Activated effector memory CD4-positive, alpha-beta T cell treated with anti-CD3 and anti-CD28 coated beads, Interleukin-2, amount 50 U/mL, for 16 hours (primary cell): Measurements from ENCODE around the gene MMEL1.
"Not testable (repeated sequence)": the region's sequence is repeated elsewhere in the genome, so short reads cannot be mapped to it uniquely, and the experiment has no call there.

Experiments used
- DNase-seq: peaks from one replicate; pipeline ENCODE4 v3.0.0-alpha.2; 2020

MMEL1 gene

GRCh38 chr1:2554621-2555387 lies 78.0 kb downstream of the MMEL1 start:
- DNase-seq = peak; percentile 76

- no peak for DNase-seq
Measured at GRCh38 chr1:2553871-2554620, 78.8 kb downstream of the MMEL1 start.

- DNase-seq = not testable (repeated sequence)
Measured at GRCh38 chr1:2553076-2553475, 79.7 kb downstream of the MMEL1 start.

GRCh38 chr1:2552189-2552588 lies 80.6 kb downstream of the MMEL1 start:
- DNase-seq = no peak

GRCh38 chr1:2551544-2551943 lies 81.3 kb downstream of the MMEL1 start:
- DNase-seq = not testable (repeated sequence)

- DNase-seq = not testable (repeated sequence)
Measured at GRCh38 chr1:2550309-2550861, 82.4 kb downstream of the MMEL1 start.

- DNase-seq = not testable (repeated sequence)
Measured at GRCh38 chr1:2549367-2550029, 83.3 kb downstream of the MMEL1 start.

- peak; percentile 94 for DNase-seq
Measured at GRCh38 chr1:2548068-2548589, 84.7 kb downstream of the MMEL1 start.

GRCh38 chr1:2547210-2548067 lies 85.4 kb downstream of the MMEL1 start:
- peak; percentile 81 for DNase-seq

GRCh38 chr1:2546515-2547209 lies 86.2 kb downstream of the MMEL1 start:
- DNase-seq = peak; percentile 94

- DNase-seq = peak; percentile 95
Measured at GRCh38 chr1:2545754-2546514, 86.9 kb downstream of the MMEL1 start.

- DNase-seq = no peak
Measured at GRCh38 chr1:2544875-2545640, 87.8 kb downstream of the MMEL1 start.

GRCh38 chr1:2544093-2544874 lies 88.5 kb downstream of the MMEL1 start:
- no peak for DNase-seq

GRCh38 chr1:2543543-2544092 lies 89.2 kb downstream of the MMEL1 start:
- DNase-seq = peak; percentile 78

GRCh38 chr1:2542246-2542915 lies 90.4 kb downstream of the MMEL1 start:
- DNase-seq = no peak

- DNase-seq = no peak
Measured at GRCh38 chr1:2541619-2542245, 91.1 kb downstream of the MMEL1 start.

- DNase-seq = no peak
Measured at GRCh38 chr1:2540816-2541492, 91.9 kb downstream of the MMEL1 start.
